ENCODE results near the gene TXK. TPM values are rescaled to one million over a fixed set of nuclear protein-coding genes. Genes with fewer than 3 reads are reported as not detected.

TXK gene
- total and polyA plus RNA-seq, 8 donors = 0.15 to 8.3 (median 1.2) TPM; not detected in 1

DNA sequence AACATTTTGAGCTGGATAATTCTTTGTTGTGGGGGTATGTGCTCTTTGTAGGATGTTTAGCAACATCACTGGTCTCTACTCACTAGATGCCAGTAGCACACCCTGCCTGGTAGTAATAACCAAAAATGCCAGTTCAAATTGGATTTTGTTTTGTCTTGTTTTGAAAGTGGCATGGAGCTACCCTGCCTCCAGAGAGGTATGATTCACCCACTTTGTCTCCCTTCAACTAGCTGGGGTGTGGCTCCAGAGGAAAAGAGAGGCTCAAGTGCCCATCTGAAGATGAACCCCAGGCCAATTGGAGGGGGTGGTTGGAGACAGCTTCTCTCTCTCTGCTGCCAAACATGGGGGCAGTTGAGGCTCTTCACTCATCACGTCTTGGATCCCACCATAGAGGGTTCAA lies 83.0 kb downstream of the TXK start:
- Histone ChIP-seq H3K27me3 (no peaks in the 10 kb centered on the region), H3K36me3 (no peaks in the 10 kb centered on the region), H3K4me1 (peaks cover 16 to 26% (median 23%) of the 10 kb centered on the region in 4 donors), H3K27ac (no peak overlapping the region), H3K9me3 (no peaks in the 10 kb centered on the region), H3K4me3 (no peak overlapping the region)
- TF ChIP-seq EP300 (IDR thresholded peaks at IDR 0.05) (no peak), POLR2AphosphoS5 (IDR thresholded peaks at IDR 0.05) (no peak), POLR2A (IDR thresholded peaks at IDR 0.05) (no peak)
- TF ChIP-seq, protein P1, sequence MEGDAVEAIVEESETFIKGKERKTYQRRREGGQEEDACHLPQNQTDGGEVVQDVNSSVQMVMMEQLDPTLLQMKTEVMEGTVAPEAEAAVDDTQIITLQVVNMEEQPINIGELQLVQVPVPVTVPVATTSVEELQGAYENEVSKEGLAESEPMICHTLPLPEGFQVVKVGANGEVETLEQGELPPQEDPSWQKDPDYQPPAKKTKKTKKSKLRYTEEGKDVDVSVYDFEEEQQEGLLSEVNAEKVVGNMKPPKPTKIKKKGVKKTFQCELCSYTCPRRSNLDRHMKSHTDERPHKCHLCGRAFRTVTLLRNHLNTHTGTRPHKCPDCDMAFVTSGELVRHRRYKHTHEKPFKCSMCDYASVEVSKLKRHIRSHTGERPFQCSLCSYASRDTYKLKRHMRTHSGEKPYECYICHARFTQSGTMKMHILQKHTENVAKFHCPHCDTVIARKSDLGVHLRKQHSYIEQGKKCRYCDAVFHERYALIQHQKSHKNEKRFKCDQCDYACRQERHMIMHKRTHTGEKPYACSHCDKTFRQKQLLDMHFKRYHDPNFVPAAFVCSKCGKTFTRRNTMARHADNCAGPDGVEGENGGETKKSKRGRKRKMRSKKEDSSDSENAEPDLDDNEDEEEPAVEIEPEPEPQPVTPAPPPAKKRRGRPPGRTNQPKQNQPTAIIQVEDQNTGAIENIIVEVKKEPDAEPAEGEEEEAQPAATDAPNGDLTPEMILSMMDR (IDR thresholded peaks at IDR 0.05) = no peak
- WGBS, 5 donors = 75 to 100% (median 100%) methylated on average over 1 of the region's 1 CpG
- DNase-seq = no peak
- intact Hi-C loops (cut with DNase I; ENCODE audit: low total_unique reads) = no loop called here

DNA sequence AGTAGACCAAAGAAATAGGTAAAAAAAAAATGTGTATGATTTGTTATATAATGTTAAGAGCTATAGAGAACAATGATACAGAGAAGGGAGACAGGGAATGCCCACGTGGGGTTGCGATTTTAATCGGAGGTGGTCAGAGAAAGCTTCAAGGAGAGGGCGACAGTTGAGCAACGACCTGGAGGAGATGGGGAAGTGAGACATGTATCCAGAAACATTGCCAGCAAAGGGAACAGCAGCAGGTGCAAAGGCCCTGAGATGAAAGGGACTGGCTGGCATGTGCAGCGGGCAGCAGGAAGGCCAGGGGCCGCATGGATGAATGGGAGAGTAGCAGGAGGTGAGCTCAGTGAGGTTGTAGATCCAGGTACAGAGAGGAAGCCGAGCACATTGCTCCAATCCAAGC lies 84.6 kb downstream of the TXK start:
- Histone ChIP-seq H3K27me3 (no peaks in the 10 kb centered on the region), H3K9me3 (no peaks in the 10 kb centered on the region), H3K4me3 (no peak overlapping the region), H3K36me3 (no peaks in the 10 kb centered on the region), H3K4me1 (peaks cover 16 to 29% (median 24%) of the 10 kb centered on the region in 4 donors), H3K27ac (no peak overlapping the region)
- TF ChIP-seq EP300 (IDR thresholded peaks at IDR 0.05) (no peak), POLR2A (IDR thresholded peaks at IDR 0.05) (no peak)
- TF ChIP-seq, protein P1 (IDR thresholded peaks at IDR 0.05) = no peak
- intact Hi-C loops (cut with DNase I; ENCODE audit: low total_unique reads) = no loop called here
- 80 to 95% (median 89%) methylated on average over 8 of the region's 8 CpGs for WGBS, 5 donors
- no peak for DNase-seq

DNA sequence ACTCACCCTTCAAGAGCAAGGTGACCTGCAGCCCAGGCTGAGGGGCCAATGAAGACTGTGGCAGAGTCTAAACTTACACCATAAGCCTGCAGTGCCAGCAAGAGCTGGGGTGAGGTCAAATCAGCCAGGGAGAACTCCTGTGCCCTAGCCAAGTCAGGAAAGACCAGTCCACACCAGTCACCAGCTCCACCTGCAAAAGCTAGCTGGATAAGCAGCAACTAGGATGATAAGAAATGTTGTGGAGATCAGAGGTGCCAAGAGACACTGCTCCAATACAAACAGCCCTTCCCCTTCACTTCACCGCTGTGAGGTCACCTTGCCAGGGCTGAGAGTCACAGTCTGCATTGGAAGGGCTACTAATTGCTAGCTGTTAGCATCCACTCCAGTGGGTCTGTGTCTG lies 86.2 kb downstream of the TXK start:
- TF ChIP-seq POLR2A (IDR thresholded peaks at IDR 0.05) (no peak), POLR2AphosphoS5 (IDR thresholded peaks at IDR 0.05) (peak in 2 of 3 donors; percentile 83)
- Histone ChIP-seq H3K36me3 (no peaks in the 10 kb centered on the region), H3K27me3 (no peaks in the 10 kb centered on the region), H3K9me3 (no peaks in the 10 kb centered on the region), H3K27ac (peak overlapping the region; percentile 58 to 81 (median 68)), H3K4me3 (no peak overlapping the region), H3K4me1 (peaks cover 16 to 40% (median 32%) of the 10 kb centered on the region in 4 donors)
- 32 to 38% (median 34%) methylated on average over 1 of the region's 1 CpG for WGBS, 5 donors
- intact Hi-C loops (cut with DNase I; ENCODE audit: low total_unique reads) = no loop called here
- DNase-seq = peak; percentile 71 to 82

DNA sequence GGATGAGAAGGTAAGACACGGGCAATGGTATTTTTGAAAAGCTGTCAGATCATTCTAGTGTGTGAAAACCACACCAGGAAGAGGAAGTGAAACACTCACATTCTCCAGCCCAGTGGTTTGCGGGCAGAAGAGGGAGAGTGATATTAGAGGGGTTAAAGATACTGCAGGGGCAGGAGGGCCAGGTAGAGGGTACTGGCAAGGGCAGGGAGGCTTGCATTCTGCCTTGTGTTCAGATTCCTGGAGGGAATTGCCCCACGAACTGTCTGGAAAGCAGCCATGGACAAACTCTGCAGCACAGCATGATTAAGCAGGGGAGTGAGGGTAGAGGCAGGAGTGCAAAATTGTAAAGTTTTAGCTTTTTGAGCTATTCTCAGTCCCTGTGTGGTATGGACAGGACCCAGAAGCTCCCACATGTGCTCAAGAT lies 86.6 kb downstream of the TXK start:
- Histone ChIP-seq H3K9me3 (no peaks in the 10 kb centered on the region), H3K4me3 (no peak overlapping the region), H3K27ac (peak overlapping the region; percentile 58 to 81 (median 68)), H3K4me1 (peaks cover 16 to 42% (median 34%) of the 10 kb centered on the region in 4 donors), H3K36me3 (no peaks in the 10 kb centered on the region), H3K27me3 (no peaks in the 10 kb centered on the region)
- WGBS, 5 donors = 15 to 23% (median 20%) methylated on average over 3 of the region's 3 CpGs
- DNase-seq = peak; percentile 34 to 62
- no peak for TF ChIP-seq POLR2A (IDR thresholded peaks at IDR 0.05)
- TF ChIP-seq POLR2AphosphoS5 (IDR thresholded peaks at IDR 0.05) = peak in 1 of 3 donors; percentile 42
- intact Hi-C loops (cut with DNase I; ENCODE audit: low total_unique reads) = no loop called here

DNA sequence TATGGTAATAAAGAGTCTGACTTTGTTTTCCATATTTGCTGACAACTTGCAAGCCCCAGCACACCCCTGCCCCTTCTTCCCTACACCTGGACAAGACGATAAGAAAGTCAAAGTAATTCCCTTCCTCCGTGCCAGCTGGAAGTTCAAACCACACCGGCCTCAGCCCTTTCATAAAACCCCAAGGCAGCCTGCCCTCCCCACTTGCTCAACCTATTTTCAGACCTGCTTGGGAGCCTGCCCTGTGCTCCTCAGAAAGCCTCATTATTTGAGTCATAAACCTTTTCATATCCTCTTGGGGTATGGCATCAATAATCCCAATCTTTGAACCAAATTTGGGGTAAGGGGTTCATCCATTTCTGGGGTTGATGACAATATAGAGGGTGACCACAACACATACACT lies 88.0 kb downstream of the TXK start:
- Histone ChIP-seq H3K9me3 (no peaks in the 10 kb centered on the region), H3K4me1 (peaks cover 16 to 42% (median 34%) of the 10 kb centered on the region in 4 donors), H3K4me3 (no peak overlapping the region), H3K27me3 (peaks cover 0 to 6% (median 0%) of the 10 kb centered on the region in 3 donors), H3K27ac (no peak overlapping the region), H3K36me3 (no peaks in the 10 kb centered on the region)
- peak in 1 of 2 donors; percentile 50 for DNase-seq
- 15 to 39% (median 28%) methylated on average over 3 of the region's 3 CpGs for WGBS, 5 donors
- intact Hi-C loops (cut with DNase I; ENCODE audit: low total_unique reads) = no loop called here
- TF ChIP-seq, protein P1 (IDR thresholded peaks at IDR 0.05) = no peak
- no peak for TF ChIP-seq POLR2A (IDR thresholded peaks at IDR 0.05)
- no peak for TF ChIP-seq EP300 (IDR thresholded peaks at IDR 0.05)
- TF ChIP-seq POLR2AphosphoS5 (IDR thresholded peaks at IDR 0.05) = no peak
